Ramos (cell line): ENCODE data around the gene LONP2.

Experiments used
- in situ Hi-C: fragments of 300-500 bp; cut with MboI; formaldehyde crosslinking; loops from one replicate; pipeline ENCODE4 v1.14.3; 2022; ENCODE audit warnings: low sequenced_read_pairs; ENCODE audit not compliant: unreplicated experiment

LONP2 gene

GRCh38 chr16:48244080-48244862, at the start of gene LONP2:
Gene LONP2 (plus strand): TSS chr16:48244300. CDS start chr16:48244389, 89 bp downstream.
- in situ Hi-C loops = no loop called here

GRCh38 chr16:48194828-48195556, 49.1 kb upstream of the LONP2 start:
- in situ Hi-C loops = no loop called here

- in situ Hi-C loops = no loop called here
These were observed 46.8 kb upstream of the LONP2 start for GRCh38 chr16:48197294-48197693.

- in situ Hi-C loops = no loop called here
These were observed 42.4 kb upstream of the LONP2 start for GRCh38 chr16:48201515-48202201.

GRCh38 chr16:48203974-48204824, 39.9 kb upstream of the LONP2 start:
- in situ Hi-C loops = no loop called here

GRCh38 chr16:48204825-48205151, 39.3 kb upstream of the LONP2 start:
- in situ Hi-C loops = no loop called here

GRCh38 chr16:48206594-48207242, 37.4 kb upstream of the LONP2 start:
- in situ Hi-C loops = no loop called here

- in situ Hi-C loops = no loop called here
These were observed 33.4 kb upstream of the LONP2 start for GRCh38 chr16:48210747-48211146.

- in situ Hi-C loops = no loop called here
These were observed 32.1 kb upstream of the LONP2 start for GRCh38 chr16:48212033-48212432.

GRCh38 chr16:48215738-48216137, 28.4 kb upstream of the LONP2 start:
- in situ Hi-C loops = no loop called here

- in situ Hi-C loops = no loop called here
These were observed 26.4 kb upstream of the LONP2 start for GRCh38 chr16:48217708-48218107.

GRCh38 chr16:48218473-48218872, 25.6 kb upstream of the LONP2 start:
- in situ Hi-C loops = no loop called here

- in situ Hi-C loops = no loop called here
These were observed 23.2 kb upstream of the LONP2 start for GRCh38 chr16:48220891-48221290.

GRCh38 chr16:48223490-48223889, 20.6 kb upstream of the LONP2 start:
- in situ Hi-C loops = no loop called here

- in situ Hi-C loops = no loop called here
These were observed 18.6 kb upstream of the LONP2 start for GRCh38 chr16:48225456-48225855.

GRCh38 chr16:48231727-48232492, 12.2 kb upstream of the LONP2 start:
- in situ Hi-C loops = loop anchor here (10.0 kb wide), 1 partner anchor 293 kb away; no protein-coding TSS in a partner anchor

- in situ Hi-C loops = loop anchor here (10.0 kb wide), 1 partner anchor 292 kb away; no protein-coding TSS in a partner anchor
These were observed 11.5 kb upstream of the LONP2 start for GRCh38 chr16:48232493-48233040.

- in situ Hi-C loops = loop anchor here (5.0 to 10.0 kb wide), 2 partner anchors 290 to 398 kb away; no protein-coding TSS in a partner anchor
These were observed 9.5 kb upstream of the LONP2 start for GRCh38 chr16:48234630-48235029.
